Inflammatory macrophage treated with lipopolysaccharide for 4 hours (primary cell): ENCODE results near the gene GOLGA8B.
A peak's percentile ranks its signal among the peaks of the same experiment; 100 is the strongest.
"Not testable (repeated sequence)": the region's sequence is repeated elsewhere in the genome, so short reads cannot be mapped to it uniquely, and the experiment has no call there.

Experiments
- DNase-seq: peaks from one replicate; pipeline ENCODE4 v3.0.0-alpha.2; 2020

GOLGA8B gene

DNA sequence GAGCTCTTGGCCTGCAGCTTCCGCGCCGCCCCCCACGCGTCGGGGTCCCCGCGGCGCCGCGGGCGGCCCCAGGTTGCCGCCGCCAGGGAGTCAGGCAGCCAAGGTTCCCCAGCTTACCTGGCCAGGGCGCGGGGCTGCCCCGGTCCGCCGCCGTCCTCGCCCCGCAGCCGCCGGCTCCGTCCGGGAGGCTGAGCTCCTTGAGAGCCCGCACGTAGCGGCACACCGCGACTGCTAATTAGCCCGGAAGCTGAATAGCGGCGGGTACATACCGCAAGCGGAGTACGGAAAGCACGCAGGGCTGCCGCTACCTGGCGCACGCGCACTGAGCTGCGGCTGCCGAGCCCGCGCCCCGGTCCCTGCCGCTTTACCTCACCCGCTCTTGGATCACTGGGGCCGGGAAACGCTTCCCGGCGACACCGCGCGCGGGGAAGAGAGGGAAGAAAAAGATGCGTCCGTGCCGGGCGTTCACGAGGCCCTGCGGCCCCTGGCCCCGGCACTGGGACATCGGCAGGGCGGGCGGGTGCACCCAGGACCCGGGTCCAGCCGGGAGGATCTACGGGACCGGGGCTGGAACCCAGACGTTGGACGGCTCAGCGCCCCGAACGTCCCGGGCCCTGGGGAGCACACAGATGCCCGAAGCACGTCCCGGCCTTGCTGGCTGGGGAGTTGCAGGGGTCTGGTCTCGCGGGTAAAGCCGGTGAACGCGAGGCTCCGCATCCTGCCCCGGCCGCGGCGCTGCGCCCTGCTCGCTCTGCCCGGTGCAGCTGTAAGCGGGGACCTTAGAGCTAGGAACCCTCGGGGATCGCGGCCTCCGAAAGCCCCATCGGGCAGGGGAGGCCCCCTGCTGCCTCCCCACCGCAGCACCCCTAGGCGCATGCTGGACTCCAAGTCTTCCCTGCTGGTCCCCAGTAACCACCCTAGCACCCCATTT is at the start of gene GOLGA8B:
TSS of gene GOLGA8B (minus strand) at position 253 of the 931 bp plus-strand sequence. CDS start 47,739 bp downstream, outside the sequence.
- DNase-seq: peak; percentile 43

- DNase-seq: not testable (repeated sequence)
Observed at GRCh38 chr15:34633165-34633564, 49.7 kb upstream of the GOLGA8B start.

DNA sequence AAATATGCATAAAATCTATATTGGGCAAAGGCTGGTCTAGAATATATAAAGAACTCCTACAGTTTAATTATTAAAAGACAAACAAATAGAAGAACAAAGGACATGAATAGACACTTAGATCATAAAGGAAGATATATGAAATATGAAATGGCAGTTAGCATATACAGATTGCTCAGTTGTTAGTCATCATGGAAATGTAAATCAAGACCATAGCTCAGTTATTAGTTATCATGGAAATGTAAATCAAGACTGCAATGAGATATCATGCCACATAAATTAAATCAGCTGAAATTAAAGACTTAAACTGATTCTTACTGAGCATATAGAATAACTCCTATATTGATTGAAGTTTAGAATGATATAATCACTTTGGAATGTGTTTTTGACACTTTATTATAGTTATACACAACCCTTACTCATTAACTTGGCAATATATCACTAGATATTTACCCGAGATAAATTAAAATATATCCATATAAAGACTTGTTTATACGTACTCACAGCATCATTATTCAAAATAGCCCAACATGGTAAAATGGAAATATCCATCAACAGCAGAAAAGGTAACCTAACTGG is 45.2 kb upstream of the GOLGA8B start:
- DNase-seq: no peak

DNA sequence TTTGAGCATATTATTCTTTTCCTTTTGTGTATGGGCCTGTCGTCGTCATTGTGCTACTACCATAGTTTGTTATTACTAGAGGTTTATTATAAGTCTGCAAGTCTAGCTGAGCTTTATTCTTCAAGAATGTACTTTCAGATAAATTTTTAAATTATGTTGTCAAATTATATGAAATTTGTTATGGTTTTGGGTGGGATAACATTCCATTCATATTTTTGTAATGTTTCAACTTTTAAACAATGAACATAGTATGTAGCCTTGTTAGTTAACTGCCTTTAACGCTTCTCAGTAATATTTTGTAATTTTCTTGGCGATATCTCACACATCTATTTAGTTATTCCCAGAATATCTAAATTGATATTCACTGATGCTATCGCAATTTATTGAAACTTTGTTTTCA is 41.6 kb upstream of the GOLGA8B start:
- DNase-seq: no peak

DNA sequence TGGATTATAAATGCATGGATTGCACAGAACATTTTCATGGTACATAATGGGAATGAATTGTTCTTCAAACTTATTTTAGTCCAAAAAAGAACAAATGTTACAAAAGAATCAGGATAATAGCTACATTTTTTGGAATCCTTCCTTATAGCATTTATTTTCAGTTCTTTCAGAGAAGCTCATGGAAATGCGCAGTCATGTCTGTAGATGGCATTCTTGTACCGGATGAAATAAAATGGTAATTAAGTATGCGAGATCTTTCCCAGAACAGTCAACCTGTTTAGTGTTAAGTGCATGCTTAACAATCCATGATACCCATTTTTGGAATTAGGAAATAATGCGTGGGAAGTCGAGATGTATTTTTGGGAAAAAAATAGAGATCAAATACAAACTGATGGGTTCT is 38.2 kb upstream of the GOLGA8B start:
- peak; percentile 43 for DNase-seq

DNA sequence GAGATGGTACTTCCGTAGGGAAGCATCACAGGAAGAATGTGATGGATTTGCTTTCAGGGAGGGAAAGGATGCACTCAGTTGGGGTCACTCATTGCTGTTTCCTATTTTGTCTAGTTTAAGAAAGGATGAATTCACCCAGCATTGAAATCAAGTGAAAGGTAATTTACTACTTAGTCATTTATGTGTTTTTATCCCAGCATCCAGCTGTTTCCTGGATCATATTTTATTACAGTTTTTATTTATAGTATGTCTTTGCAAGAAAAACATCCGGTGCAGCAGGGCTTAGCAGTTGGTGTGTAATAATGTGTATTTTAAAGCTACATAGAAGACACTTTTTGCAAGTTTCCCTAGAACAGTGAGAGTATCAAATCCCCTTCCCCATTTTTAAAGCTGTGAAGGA is 37.4 kb upstream of the GOLGA8B start:
- DNase-seq: no peak

DNA sequence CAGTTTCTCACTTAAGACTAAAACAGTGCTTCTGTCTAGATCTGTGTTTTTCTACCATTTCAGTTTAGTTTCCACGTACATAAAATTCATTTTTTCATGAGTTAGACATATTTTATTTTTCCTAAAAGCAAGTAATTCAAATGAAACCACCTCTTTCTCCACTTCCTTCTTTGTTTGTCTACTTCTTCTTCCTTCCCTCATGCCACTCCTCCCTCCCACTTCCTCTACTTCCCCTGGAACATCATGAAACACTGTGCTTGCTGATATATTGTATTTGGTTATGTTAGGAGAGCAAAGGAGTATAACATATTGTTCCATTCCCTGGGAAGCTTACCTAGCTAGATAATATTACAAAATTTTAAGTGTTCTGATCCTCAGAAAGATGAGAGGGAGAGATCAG is 36.7 kb upstream of the GOLGA8B start:
- peak; percentile 55 for DNase-seq

DNA sequence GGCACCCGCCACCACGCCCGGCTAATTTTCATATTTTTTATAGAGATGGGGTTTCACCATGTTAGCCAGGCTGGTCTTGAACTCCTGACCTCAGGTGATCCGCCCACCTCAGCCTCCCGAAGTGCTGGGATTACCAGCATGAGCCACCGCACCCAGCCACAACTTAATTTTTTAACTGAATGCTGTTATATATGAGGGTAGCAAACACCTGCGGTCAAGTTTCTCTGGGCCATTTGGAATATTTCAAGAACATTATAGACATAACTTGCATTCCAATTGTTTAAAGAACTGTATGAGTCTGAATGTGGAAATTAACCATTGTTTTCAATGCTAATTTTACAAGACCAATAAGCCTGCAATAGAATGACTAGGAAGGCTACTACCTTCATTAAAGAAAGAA is 35.7 kb upstream of the GOLGA8B start:
- no peak for DNase-seq

DNA sequence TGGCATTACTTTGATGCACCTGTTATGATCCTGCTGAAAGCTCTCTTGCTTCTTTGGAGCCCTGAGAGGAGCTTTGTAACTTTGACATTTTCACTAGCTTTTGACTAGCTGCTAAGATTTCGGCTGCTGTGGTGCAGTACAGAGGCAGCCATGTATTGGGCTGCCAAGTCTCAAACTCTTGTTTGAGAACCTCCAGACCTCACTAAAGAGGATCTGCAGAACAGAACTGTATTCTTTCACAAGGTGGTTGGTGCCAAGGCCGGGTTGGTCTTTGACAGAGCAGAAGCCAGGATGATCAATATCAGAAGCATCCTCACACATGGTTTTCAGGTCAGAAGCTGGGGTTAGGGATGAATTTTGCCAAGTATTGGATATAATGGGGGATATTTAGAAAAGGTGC is 34.6 kb upstream of the GOLGA8B start:
- no peak for DNase-seq

GRCh38 chr15:34616613-34617012 is 33.2 kb upstream of the GOLGA8B start:
- DNase-seq: no peak

GRCh38 chr15:34613997-34614396 is 30.5 kb upstream of the GOLGA8B start:
- no peak for DNase-seq

- DNase-seq: no peak
Observed at GRCh38 chr15:34613301-34613700, 29.9 kb upstream of the GOLGA8B start.

GRCh38 chr15:34610354-34610753 is 26.9 kb upstream of the GOLGA8B start:
- DNase-seq: no peak

- no peak for DNase-seq
Observed at GRCh38 chr15:34609102-34610057, 25.9 kb upstream of the GOLGA8B start.

- DNase-seq: no peak
Observed at GRCh38 chr15:34608517-34608916, 25.1 kb upstream of the GOLGA8B start.

GRCh38 chr15:34607832-34608231 is 24.4 kb upstream of the GOLGA8B start:
- DNase-seq: no peak

DNA sequence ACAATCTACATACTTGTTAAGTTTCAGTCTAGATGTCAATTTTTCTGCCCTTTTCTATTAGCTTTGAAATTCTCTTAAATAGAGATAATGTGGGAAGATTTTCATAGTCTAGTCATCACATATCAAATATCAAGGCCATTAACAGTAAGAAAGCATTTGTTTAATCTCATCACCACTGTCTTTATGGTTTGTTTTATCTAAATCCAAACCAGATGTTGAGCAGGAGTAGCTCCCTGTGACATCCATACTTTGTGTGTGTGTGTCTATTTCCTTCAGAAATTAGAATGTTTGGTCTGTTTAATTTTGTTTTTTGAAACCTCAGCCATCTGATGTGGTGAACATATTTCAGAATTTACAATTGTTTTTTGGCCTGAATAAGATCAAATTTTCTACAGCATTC is 23.1 kb upstream of the GOLGA8B start:
- DNase-seq: no peak

- DNase-seq: no peak
Observed at GRCh38 chr15:34606131-34606530, 22.7 kb upstream of the GOLGA8B start.

DNA sequence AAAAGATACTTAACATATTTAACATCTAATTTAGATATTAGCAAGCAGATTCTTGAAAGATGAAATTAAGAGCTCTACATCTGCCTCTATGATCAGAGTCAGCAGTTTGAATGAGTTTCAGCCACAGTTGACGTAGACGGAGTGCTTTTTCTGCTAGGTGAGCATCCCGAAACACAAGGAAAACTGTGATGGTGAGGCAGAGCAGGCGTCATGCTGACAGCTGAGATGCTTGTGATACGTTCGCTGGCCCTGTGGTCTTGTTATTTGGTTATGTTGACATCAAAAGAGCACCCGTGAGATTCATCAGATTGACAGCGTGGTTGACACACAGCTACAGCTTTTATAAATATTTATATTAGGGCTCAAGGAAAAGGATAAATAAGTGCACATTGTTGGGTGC is 19.6 kb upstream of the GOLGA8B start:
- no peak for DNase-seq

DNA sequence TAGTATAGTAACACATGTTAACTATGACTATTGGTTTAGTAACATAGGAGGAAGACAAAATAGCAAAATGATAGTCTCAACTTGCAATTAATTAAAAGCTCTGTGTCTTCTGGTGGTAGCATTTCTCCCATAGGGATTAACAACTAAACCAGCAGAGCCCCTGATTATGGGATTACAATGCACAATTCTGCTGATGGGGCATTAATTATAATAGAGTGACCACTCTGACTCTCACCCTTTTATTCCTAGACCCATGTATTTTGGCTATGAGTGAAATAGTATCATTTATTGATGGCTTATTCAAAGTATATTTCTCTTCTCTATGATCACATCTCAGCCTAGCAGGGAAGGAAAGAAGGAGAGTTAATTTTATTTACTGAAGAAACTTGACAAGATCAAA is 17.5 kb upstream of the GOLGA8B start:
- no peak for DNase-seq

DNA sequence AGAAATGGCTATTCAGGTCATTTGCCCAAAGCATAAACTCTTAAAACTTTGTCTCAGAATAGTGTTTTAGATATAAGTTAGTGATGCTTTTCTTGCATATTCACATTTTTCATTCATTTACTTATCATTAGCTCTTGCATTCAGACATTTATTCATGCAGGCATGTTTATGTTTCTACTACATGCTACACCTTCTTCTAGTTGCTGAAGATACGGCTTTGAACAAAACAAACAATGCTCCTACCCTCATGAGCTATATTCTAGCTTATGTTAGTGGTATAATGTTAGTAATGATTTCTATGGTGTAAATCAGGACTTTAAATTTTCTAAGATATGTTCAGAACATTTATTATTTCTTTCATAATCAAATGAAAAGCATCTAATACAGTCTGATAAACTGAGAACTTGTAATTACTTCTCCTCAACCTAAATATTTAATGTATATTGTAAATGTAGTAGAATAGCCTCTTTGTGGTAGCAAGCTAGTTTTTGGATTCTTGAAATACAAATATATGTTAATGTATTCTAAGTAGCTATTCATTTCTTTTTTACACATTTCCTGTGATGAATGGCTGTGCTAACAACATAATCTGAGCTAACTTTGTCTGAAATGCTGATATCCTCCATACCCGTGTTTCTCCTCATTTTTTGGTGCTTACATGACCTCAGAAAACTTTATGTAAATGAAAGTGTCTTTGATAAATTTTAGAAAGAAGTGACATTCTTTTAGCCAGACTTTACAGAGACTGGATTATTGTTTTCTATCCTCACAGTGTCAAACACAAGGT is 15.5 kb upstream of the GOLGA8B start:
- DNase-seq: no peak

- no peak for DNase-seq
Observed at GRCh38 chr15:34597316-34597715, 13.9 kb upstream of the GOLGA8B start.
